ENCODE measurements around the gene DNAJC1. TPM values are rescaled to one million over a fixed set of nuclear protein-coding genes. Genes with fewer than 3 reads are reported as not detected.

DNAJC1 gene
- total and polyA plus RNA-seq, 2 of the 8 experiments (the other 6 are each of a cell fraction or from before 2014, with no cell fraction given), result 6.8 to 14.8 TPM

- Histone ChIP-seq H3K14ac (ENCODE audit: insufficient read length) (no peak overlapping the region), H3K27ac (ENCODE audit: low read depth, low read length) (no peak overlapping the region), H3K56ac (replicated peaks; ENCODE audit: insufficient read length, low read depth, low read length) (no peak overlapping the region), H3K27me3 (replicated peaks in 1 of 4; ENCODE audit: control insufficient read depth in 3 of 4, extremely low read depth in 1 of 4, insufficient read depth in 3 of 4, low read length in 3 of 4) (no peaks in the 10 kb centered on the region), H2AFZ (ENCODE audit: low read length) (no peak overlapping the region), H2BK120ac (replicated peaks; ENCODE audit: low read depth, low read length) (no peak overlapping the region), H3K18ac (ENCODE audit: extremely low read depth, low read length) (no peak overlapping the region), H3K23ac (ENCODE audit: insufficient read length) (no peak overlapping the region), H2BK12ac (ENCODE audit: low read depth, low read length) (no peak overlapping the region), H2BK5ac (ENCODE audit: low read depth, low read length) (no peak overlapping the region), H4K8ac (ENCODE audit: extremely low read depth, insufficient read depth, low read length) (no peak overlapping the region), H3K9ac (replicated peaks in 1 of 4; ENCODE audit: extremely low read depth in 1 of 4, low read depth in 3 of 4, low read length in 3 of 4) (no peak overlapping the region), H3K4me3 (ENCODE audit: extremely low read depth in 1 of 4, insufficient read depth in 2 of 4, low read depth in 3 of 4, low read length in 4 of 4) (no peak overlapping the region), H2BK15ac (ENCODE audit: low read length) (no peak overlapping the region), H2BK20ac (ENCODE audit: low read length) (no peak overlapping the region), H3K4me2 (ENCODE audit: insufficient read depth in 1 of 2, low read depth in 2 of 2, low read length in 2 of 2) (no peak overlapping the region), H4K5ac (ENCODE audit: insufficient read length, low read depth, low read length) (no peak overlapping the region), H3K79me2 (ENCODE audit: control insufficient read depth in 1 of 2, insufficient read depth in 2 of 2, low read length in 2 of 2) (no peaks in the 10 kb centered on the region), H4K20me1 (replicated peaks in 1 of 2; ENCODE audit: control insufficient read depth in 1 of 2, insufficient read depth in 2 of 2, low read length in 2 of 2) (no peaks in the 10 kb centered on the region), H4K91ac (replicated peaks; ENCODE audit: insufficient read length, low read length) (no peak overlapping the region), H3K4ac (replicated peaks; ENCODE audit: insufficient read length, low read depth, low read length) (no peak overlapping the region), H3K9me3 (ENCODE audit: insufficient read depth in 2 of 2, low read depth in 1 of 2, low read length in 1 of 2) (no peaks in the 10 kb centered on the region), H2AK5ac (ENCODE audit: low read depth, low read length) (no peak overlapping the region), H3K23me2 (ENCODE audit: low read depth, low read length) (0 out of 2 replicates have a peak, but pooled peaks cover 2% of the 10 kb centered on the region), H3K4me1 (replicated peaks in 1 of 4; ENCODE audit: control insufficient read depth in 3 of 4, insufficient read depth in 4 of 4, low read length in 3 of 4) (no peaks in the 10 kb centered on the region; a peak in 1 of 7 replicates), H3K36me3 (ENCODE audit: control insufficient read depth in 2 of 4, insufficient read depth in 4 of 4, low read length in 3 of 4) (no peaks in the 10 kb centered on the region), H3K79me1 (ENCODE audit: low read depth, low read length) (no peaks in the 10 kb centered on the region)
- DNase-seq (ENCODE audit: low read depth in 1 of 2, low spot score in 2 of 2) (no peak), FAIRE-seq (no peak)
- 93% methylated on average over 2 of the region's 2 CpGs; no CpG with 5 or more reads in 1 of the 2 experiments for WGBS, 2 experiments (ENCODE audit: extremely low coverage in 1 of 2, insufficient coverage in 1 of 2, insufficient read length in 1 of 2, insufficient replicate concordance in 2 of 2, low coverage in 1 of 2, low lambda C conversion rate in 2 of 2, missing lambda C conversion rate in 1 of 2)
- TF ChIP-seq EP300 (IDR thresholded peaks at IDR 0.05; ENCODE audit: borderline replicate concordance in 1 of 2, low read depth in 2 of 2, low read length in 2 of 2), result no peak
- TF ChIP-seq HDAC6 (IDR thresholded peaks at IDR 0.05; ENCODE audit: low read depth, low read length), result no peak
- TF ChIP-seq NANOG (IDR thresholded peaks at IDR 0.05; ENCODE audit: insufficient read depth, low read depth, low read length, poor library complexity, severe bottlenecking), result no peak
- TF ChIP-seq RAD21 (IDR thresholded peaks at IDR 0.05 in 1 of 2, conservative IDR thresholded peaks at IDR 0.05 in 1 of 2; ENCODE audit: low read depth in 2 of 2, low read length in 2 of 2), result no peak
- TF ChIP-seq BACH1 (IDR thresholded peaks at IDR 0.05; ENCODE audit: low read length), result no peak
- no peak for TF ChIP-seq ZNF274 (IDR thresholded peaks at IDR 0.05; ENCODE audit: borderline replicate concordance, extremely low read depth, low read length)
- TF ChIP-seq CBX5 (IDR thresholded peaks at IDR 0.05; ENCODE audit: low read depth, low read length), result no peak
- no peak for TF ChIP-seq BRCA1 (IDR thresholded peaks at IDR 0.05; ENCODE audit: low read depth, low read length)
- no peak for TF ChIP-seq SP4 (IDR thresholded peaks at IDR 0.05; ENCODE audit: low read length)
- no peak for TF ChIP-seq CTBP2 (IDR thresholded peaks at IDR 0.05; ENCODE audit: borderline replicate concordance, insufficient read depth, insufficient read length, low read length)
- no peak for TF ChIP-seq GABPA (IDR thresholded peaks at IDR 0.05; ENCODE audit: borderline replicate concordance, insufficient read depth, low read length)
- no peak for TF ChIP-seq JUN (IDR thresholded peaks at IDR 0.05; ENCODE audit: low read depth, low read length)
- ChIA-PET POLR2A (ENCODE audit: partially characterized antibody) (no interaction called here), CTCF (ENCODE audit: partially characterized antibody) (interaction anchor here (1.4 kb wide), 1 partner anchor 13 kb away, joined by 4 read pairs; no protein-coding TSS in a partner anchor)
Observed at GRCh38 chr10:21959998-21960397, 43.5 kb downstream of the DNAJC1 start.
